HepG2 (cell line): ENCODE data around the gene PTGES. TPM values are rescaled to one million over a fixed set of nuclear protein-coding genes. Genes with fewer than 3 reads are reported as not detected.
A peak's percentile ranks its signal among the peaks of the same experiment; 100 is the strongest.

Source experiments
- ATAC-seq: fragments of 200-7000 bp; cut with Tn5 transposase; 3 replicates; pipeline ENCODE4 v1.9.1; 2020; ENCODE audit warnings: mild to moderate bottlenecking, moderate library complexity
- BruUV-seq: library from RNA; stranded (reverse); fragments of 400-500 nt; replicated peaks from 2 replicates; lab custom pipeline; 2021; lab: Mats Ljungman, UMichigan
- CTCF ChIA-PET: fragments of 300-600 bp; formaldehyde crosslinking; extraction: SDS; loops from one replicate; lab custom pipeline; 2021; ENCODE audit warnings: low total read pairs, inconsistent platforms, low intra/inter-chr PET ratio; lab: Yijun Ruan, JAX
- POLR2A ChIA-PET: fragments of 350-600 bp; sonication (Branson Sonifier 250); formaldehyde crosslinking; loops from one replicate; lab custom pipeline; 2020; ENCODE audit warnings: antibody characterized with exemption, inconsistent platforms; lab: Yijun Ruan, JAX
- DNase-seq: peaks from one replicate; pipeline ENCODE4 v3.0.0-alpha.2; 2015; ENCODE audit warnings: low spot score
- FAIRE-seq: peaks from 3 replicates; lab custom pipeline; 2011; peaks lifted over from hg19 to GRCh38; lab: Jason Lieb, UNC
- H2AFZ ChIP-seq: one replicate; pipeline ENCODE4 v1.6.1; 2011; ENCODE audit warnings: low read length, inconsistent platforms
- H3K27ac ChIP-seq: fragments of 300-600 bp; 3 replicates; pipeline ENCODE4 v1.8.0; 2011; ENCODE audit warnings: mixed run types, mild to moderate bottlenecking, mixed read lengths, low read length, inconsistent platforms; ENCODE audit not compliant: insufficient read depth; ENCODE audit errors: extremely low read length
- H3K27me3 ChIP-seq, 2 experiments: fragments of 200-600 bp in 1 of 2; 2 replicates in 1 of 2; 3 replicates in 1 of 2; pipeline versions ENCODE4 v1.6.0 to v1.8.0; 2011; ENCODE audit warnings: low read length in 2 of 2, mild to moderate bottlenecking in 2 of 2, moderate library complexity in 2 of 2, inconsistent platforms in 1 of 2; ENCODE audit not compliant: insufficient read depth in 2 of 2, control insufficient read depth in 1 of 2
- H3K36me3 ChIP-seq, 2 experiments: fragments of 200-600 bp in 1 of 2; replicated peaks in 1 of 2; 2 replicates in 1 of 2; 3 replicates in 1 of 2; pipeline versions ENCODE4 v1.5.1 to v1.8.0; 2011; ENCODE audit warnings: low read length in 2 of 2, inconsistent platforms in 1 of 2; ENCODE audit not compliant: insufficient read depth in 2 of 2, control insufficient read depth in 1 of 2
- H3K4me1 ChIP-seq: 2 replicates; pipeline ENCODE4 v1.5.1; 2012; ENCODE audit warnings: low read length, inconsistent platforms; ENCODE audit not compliant: insufficient read depth
- H3K4me2 ChIP-seq: 2 replicates; pipeline ENCODE4 v1.6.0; 2011; ENCODE audit warnings: low read depth, low read length, inconsistent platforms
- H3K4me3 ChIP-seq, 3 experiments: fragments of 200-600 bp in 1 of 3; sonication (generic), shearing (Covaris generic) in 1 of 3; replicated peaks in 1 of 3; 2 replicates each; pipeline ENCODE4 v1.5.1; 2011 to 2016; ENCODE audit warnings: low read length in 3 of 3, inconsistent platforms in 2 of 3, low read depth in 2 of 3, mild to moderate bottlenecking in 2 of 3, control low read depth in 1 of 3, mixed read lengths in 1 of 3; ENCODE audit not compliant: insufficient read depth in 1 of 3
- H3K79me2 ChIP-seq: one replicate; pipeline ENCODE4 v1.6.1; 2011; ENCODE audit warnings: low read length, inconsistent platforms; ENCODE audit not compliant: insufficient read depth
- H3K9ac ChIP-seq: 2 replicates; pipeline ENCODE4 v1.6.0; 2011; ENCODE audit warnings: mild to moderate bottlenecking, low read depth, low read length, inconsistent platforms; ENCODE audit not compliant: insufficient read depth
- H3K9me3 ChIP-seq: 2 replicates; pipeline ENCODE4 v1.5.1; 2012; ENCODE audit warnings: mild to moderate bottlenecking, low read length
- H4K20me1 ChIP-seq: 2 replicates; pipeline ENCODE4 v1.6.0; 2011; ENCODE audit warnings: inconsistent platforms, mild to moderate bottlenecking, low read length, moderate library complexity; ENCODE audit not compliant: insufficient read depth
- GABPA ChIP-seq, 2 experiments: IDR thresholded peaks; 2 replicates each; pipeline ENCODE4 v1.6.1; 2011 to 2016; ENCODE audit warnings: low read depth in 2 of 2, low read length in 1 of 2, missing biosample characterization in 1 of 2, missing genetic modification characterization in 1 of 2
- GATA4 ChIP-seq: sonication (generic); IDR thresholded peaks from 2 replicates; pipeline ENCODE4 v1.6.1; 2016; ENCODE audit warnings: antibody characterized with exemption, low read depth, borderline replicate concordance
- HNRNPH1 ChIP-seq: fragments of 200-400 bp; formaldehyde crosslinking; optimal IDR thresholded peaks from 2 replicates; pipeline ENCODE3; 2017; ENCODE audit warnings: mild to moderate bottlenecking, low read depth, low read length
- PHF8 ChIP-seq: sonication (generic); formaldehyde crosslinking; IDR thresholded peaks from 2 replicates; pipeline ENCODE4 v1.5.0; 2020; ENCODE audit warnings: missing genetic modification reagents
- RBFOX2 ChIP-seq: fragments of 200-400 bp; formaldehyde crosslinking; IDR thresholded peaks from 2 replicates; pipeline ENCODE4 v1.6.1; 2017; ENCODE audit warnings: low read depth, mild to moderate bottlenecking, low read length
- SIN3A ChIP-seq: IDR thresholded peaks from 2 replicates; pipeline ENCODE4 v1.6.1; 2011; ENCODE audit warnings: low read depth, mild to moderate bottlenecking, control low read depth, low read length, borderline replicate concordance
- SP2 ChIP-seq: sonication (generic); formaldehyde crosslinking; IDR thresholded peaks from 2 replicates; pipeline ENCODE4 v1.5.1; 2020; ENCODE audit warnings: mild to moderate bottlenecking, missing genetic modification reagents
- ZNF382 ChIP-seq: sonication (generic); formaldehyde crosslinking; IDR thresholded peaks from 2 replicates; pipeline ENCODE4 v1.5.0; 2020; ENCODE audit warnings: missing genetic modification reagents, mild to moderate bottlenecking, borderline replicate concordance
- WGBS: methylation state at CpG from one replicate; pipeline ENCODE4 v1.1.6; 2017; ENCODE audit warnings: low lambda C conversion rate; 5-methylcytosine and 5-hydroxymethylcytosine counted together
- in situ Hi-C: cut with HindIII; loops from 2 replicates; pipeline ENCODE4 v1.10.0; 2017; ENCODE audit warnings: low pct_unique_long_range_greater_than_20kb; ENCODE audit not compliant: extremely low pct_ligation_motif_present
- intact Hi-C: fragments of 100-400 bp; cut with micrococcal nuclease; formaldehyde crosslinking; loops from one replicate; pipeline ENCODE4 v1.10.0; 2022; ENCODE audit not compliant: unreplicated experiment
- polyA plus RNA-seq, 8 experiments: library from polyadenylated mRNA; depleted of rRNA in 3 of 8; stranded (reverse) in 7 of 8; unstranded in 1 of 8; fragments of >200 nt; fragmentation: Illumina TruSeq in 4 of 8; extraction: Trizol in 4 of 8; gene quantifications; 2 replicates each; pipeline versions ENCODE4 v1.2.1 to v1.2.3, GENCODE V29; 2011 to 2016; ENCODE audit warnings: low read depth in 4 of 8, missing spikeins in 1 of 8, mixed read lengths in 1 of 8; ENCODE audit not compliant: insufficient read depth in 1 of 8
- total RNA-seq, 5 experiments: library from RNA; depleted of rRNA; stranded (reverse); fragments of >200 nt; fragmentation: Illumina TruSeq; extraction: Trizol; gene quantifications; 2 replicates each; pipeline ENCODE4 v1.2.3, GENCODE V29; 2016; ENCODE audit warnings: low read depth in 1 of 5

Gene PTGES
- total and polyA plus RNA-seq, 2 of the 13 experiments (the other 11 are each of a cell fraction or from before 2014, with no cell fraction given), result 0.07 TPM; not detected in 1

DNA sequence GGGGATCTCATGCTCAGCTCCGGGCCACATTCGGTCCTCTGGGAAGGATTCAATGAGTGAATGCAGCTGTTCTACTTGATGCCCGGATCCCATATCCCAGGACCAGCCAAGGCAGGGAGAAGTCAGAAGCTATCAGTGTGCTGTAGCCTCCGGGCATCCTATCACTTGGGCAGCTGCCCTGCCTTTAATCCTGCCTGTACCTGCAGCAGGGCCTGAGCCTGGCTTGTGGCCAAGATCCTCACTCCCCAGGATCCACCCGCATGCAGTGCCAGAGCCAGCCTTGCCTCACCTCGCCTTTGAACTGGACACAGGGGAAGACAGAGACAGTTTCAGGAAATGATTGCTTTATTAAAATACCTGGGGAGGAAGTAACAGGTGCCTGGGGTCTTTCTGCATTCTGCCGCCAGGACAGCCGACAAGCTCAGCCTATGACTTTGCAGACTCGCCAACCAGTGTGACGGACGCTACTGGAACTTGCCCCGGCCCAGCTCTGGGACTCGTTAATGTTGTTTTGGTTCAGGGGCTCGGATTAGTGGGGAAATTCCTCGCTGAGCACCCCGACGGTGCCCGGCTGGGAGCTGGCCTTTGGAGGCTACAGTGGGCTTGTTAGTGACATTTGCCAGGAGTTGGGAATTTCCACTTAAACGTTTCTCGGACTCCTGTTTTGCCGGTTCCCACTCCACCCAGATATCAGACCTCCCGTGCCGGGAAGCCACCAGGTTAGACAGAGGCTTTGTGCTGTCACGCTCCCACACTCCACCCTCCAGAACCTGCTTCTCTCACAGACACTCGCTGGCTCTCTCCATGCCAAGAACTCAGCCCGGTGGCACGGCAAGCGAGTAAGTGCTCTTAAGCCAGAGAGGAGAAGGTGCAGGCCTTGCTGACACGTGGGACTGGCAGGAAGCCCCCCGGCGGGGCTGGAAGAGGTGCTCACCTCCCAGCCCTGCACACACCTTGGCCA lies 721 bp downstream of the PTGES start:
- no peak overlapping the region for H3K27ac ChIP-seq
- BruUV-seq, result no TSS peak
- no peak for FAIRE-seq
- H3K4me3 ChIP-seq, result peak overlapping the region in 1 of 3 experiments; percentile 47; a peak in 1 of 6 replicates
- in situ Hi-C loops (no loop called here), intact Hi-C loops (loop anchor here (5.0 kb wide), 1 partner anchor 40 kb away; no protein-coding TSS in a partner anchor)
- H2AFZ ChIP-seq, result no peak overlapping the region
- no peaks in the 10 kb centered on the region for H3K36me3 ChIP-seq
- 9% methylated on average over 25 of the region's 31 CpGs for WGBS
- H4K20me1 ChIP-seq, result no peaks in the 10 kb centered on the region
- ChIA-PET CTCF (no interaction called here), POLR2A (no interaction called here)
- H3K4me1 ChIP-seq, result peaks cover 17% of the 10 kb centered on the region
- TF ChIP-seq RBFOX2 (no peak), GATA4 (no peak), SP2 (no peak), PHF8 (no peak), ZNF382 (no peak), GABPA (IDR thresholded peaks at IDR 0.05; ENCODE audit: low read depth, low read length) (no peak), GABPA (CRISPR knock-in tag; IDR thresholded peaks at IDR 0.05; ENCODE audit: low read depth) (no peak), SIN3A (no peak), HNRNPH1 (no peak)
- peaks cover 7 to 64% of the 10 kb centered on the region in 2 experiments for H3K27me3 ChIP-seq
- ATAC-seq, result peak; percentile 61
- DNase-seq, result no peak
- H3K79me2 ChIP-seq, result no peaks in the 10 kb centered on the region
- H3K9me3 ChIP-seq, result no peaks in the 10 kb centered on the region
- no peak overlapping the region for H3K9ac ChIP-seq
- peak overlapping the region; percentile 50 for H3K4me2 ChIP-seq
